Panc1 (cell line): Measurements from ENCODE around the gene LHPP. TPM values are rescaled to one million over a fixed set of nuclear protein-coding genes. Genes with fewer than 3 reads are reported as not detected.

ENCODE experiments used
- ATAC-seq: fragments of 200-7000 bp; cut with Tn5 transposase; 2 replicates; pipeline ENCODE4 v1.9.1; 2020; ENCODE audit warnings: mild to moderate bottlenecking, moderate library complexity
- BruUV-seq: library from RNA; stranded (reverse); fragments of 400-500 nt; replicated peaks from 2 replicates; lab custom pipeline; 2021; lab: Mats Ljungman, UMichigan
- CTCF ChIA-PET: fragments of 300-600 bp; sonication (Branson Sonifier 250); formaldehyde crosslinking; loops from one replicate; lab custom pipeline; 2022; ENCODE audit warnings: antibody characterized with exemption; lab: Charles Lee
- POLR2A ChIA-PET: fragments of 300-600 bp; sonication (Branson Sonifier 250); formaldehyde crosslinking; loops from one replicate; lab custom pipeline; 2022; ENCODE audit warnings: antibody characterized with exemption; lab: Charles Lee
- DNase-seq: peaks from one replicate; pipeline ENCODE4 v3.0.0-alpha.2; 2010; ENCODE audit warnings: low read depth, low spot score
- H3K27ac ChIP-seq: 2 replicates; pipeline ENCODE4 v1.5.1; 2011; ENCODE audit warnings: mild to moderate bottlenecking, low read length, inconsistent platforms
- H3K27me3 ChIP-seq: fragments of 200-500 bp; sonication (Bioruptor generic); 2 replicates; pipeline ENCODE4 v1.6.0; 2014; ENCODE audit warnings: low read length, inconsistent platforms; ENCODE audit not compliant: control insufficient read depth, insufficient read depth
- H3K36me3 ChIP-seq: fragments of 200-500 bp; sonication (Bioruptor generic); 2 replicates; pipeline ENCODE4 v1.5.1; 2014; ENCODE audit warnings: inconsistent platforms, mild to moderate bottlenecking, low read length, moderate library complexity; ENCODE audit not compliant: control insufficient read depth, insufficient read depth
- H3K4me1 ChIP-seq: 2 replicates; pipeline ENCODE4 v1.5.1; 2011; ENCODE audit warnings: inconsistent platforms, mild to moderate bottlenecking, low read length, moderate library complexity; ENCODE audit not compliant: control insufficient read depth, insufficient read depth
- H3K4me3 ChIP-seq, 2 experiments: 2 replicates each; pipeline ENCODE4 v1.5.1; 2011 to 2012; ENCODE audit warnings: low read depth in 2 of 2, low read length in 2 of 2, mild to moderate bottlenecking in 2 of 2, inconsistent platforms in 1 of 2, moderate library complexity in 1 of 2
- H3K9me3 ChIP-seq: fragments of 200-500 bp; sonication (Bioruptor generic); 2 replicates; pipeline ENCODE4 v1.5.1; 2014; ENCODE audit warnings: low read depth, mild to moderate bottlenecking, inconsistent platforms, low read length, moderate library complexity; ENCODE audit not compliant: control insufficient read depth, insufficient read depth
- POLR2AphosphoS5 ChIP-seq: IDR thresholded peaks from 2 replicates; pipeline ENCODE4 v1.6.1; 2012; ENCODE audit warnings: mild to moderate bottlenecking, low read depth, low read length, moderate library complexity
- REST ChIP-seq, 2 experiments: IDR thresholded peaks; 2 replicates each; pipeline ENCODE4 v1.6.1; 2011 to 2012; ENCODE audit warnings: low read depth in 2 of 2, control low read depth in 1 of 2, low read length in 1 of 2, mild to moderate bottlenecking in 1 of 2, moderate library complexity in 1 of 2; ENCODE audit not compliant: insufficient read depth in 1 of 2
- SIN3A ChIP-seq: IDR thresholded peaks from 2 replicates; pipeline ENCODE4 v1.6.1; 2012; ENCODE audit warnings: low read depth, mild to moderate bottlenecking, low read length, moderate library complexity, borderline replicate concordance; ENCODE audit not compliant: insufficient read depth
- TCF7L2 ChIP-seq: IDR thresholded peaks from 2 replicates; pipeline ENCODE4 v1.6.1; 2011; ENCODE audit warnings: mild to moderate bottlenecking, low read depth, low read length, inconsistent platforms
- in situ Hi-C: cut with HindIII; loops from 2 replicates; pipeline ENCODE4 v1.10.0; 2016; ENCODE audit warnings: low sequenced_read_pairs, low pct_unique_long_range_greater_than_20kb
- intact Hi-C: fragments of 100-400 bp; cut with micrococcal nuclease; formaldehyde crosslinking; loops from one replicate; pipeline ENCODE4 v1.10.0; 2022; ENCODE audit not compliant: unreplicated experiment
- total RNA-seq: library from RNA; stranded (reverse); gene quantifications from one replicate; pipeline ENCODE4 v1.2.1, GENCODE V29; 2021; ENCODE audit not compliant: unreplicated experiment
- TF ChIP-seq, protein P1 (sequence below): fragments of 450-650 bp; IDR thresholded peaks from 2 replicates; pipeline ENCODE4 v1.5.1; 2017; ENCODE audit warnings: mild to moderate bottlenecking

LHPP gene
- total RNA-seq, 1 experiment from 2014 or later, result 15.0 TPM

- CTCF ChIA-PET, result interaction anchor here (0.6 to 1.6 kb wide), 3 partner anchors 71 to 237 kb away, joined by 3 to 6 read pairs (median 3); no protein-coding TSS in a partner anchor
- Histone ChIP-seq H3K9me3 (no peaks in the 10 kb centered on the region), H3K36me3 (no peaks in the 10 kb centered on the region), H3K27ac (no peak overlapping the region), H3K4me1 (no peaks in the 10 kb centered on the region), H3K4me3 (no peak overlapping the region), H3K27me3 (no peaks in the 10 kb centered on the region)
- DNase-seq (no peak), ATAC-seq (no peak)
- in situ Hi-C loops (no loop called here), intact Hi-C loops (loop anchor here (10.0 kb wide), 1 partner anchor 286 kb away; no protein-coding TSS in a partner anchor)
- BruUV-seq, result no TSS peak
- POLR2A ChIA-PET, result no interaction called here
- TF ChIP-seq POLR2AphosphoS5 (no peak), TCF7L2 (no peak), SIN3A (no peak), REST (IDR thresholded peaks at IDR 0.05; ENCODE audit: insufficient read depth in 1 of 2, low read depth in 2 of 2, low read length in 1 of 2) (no peak)
- TF ChIP-seq, protein P1, sequence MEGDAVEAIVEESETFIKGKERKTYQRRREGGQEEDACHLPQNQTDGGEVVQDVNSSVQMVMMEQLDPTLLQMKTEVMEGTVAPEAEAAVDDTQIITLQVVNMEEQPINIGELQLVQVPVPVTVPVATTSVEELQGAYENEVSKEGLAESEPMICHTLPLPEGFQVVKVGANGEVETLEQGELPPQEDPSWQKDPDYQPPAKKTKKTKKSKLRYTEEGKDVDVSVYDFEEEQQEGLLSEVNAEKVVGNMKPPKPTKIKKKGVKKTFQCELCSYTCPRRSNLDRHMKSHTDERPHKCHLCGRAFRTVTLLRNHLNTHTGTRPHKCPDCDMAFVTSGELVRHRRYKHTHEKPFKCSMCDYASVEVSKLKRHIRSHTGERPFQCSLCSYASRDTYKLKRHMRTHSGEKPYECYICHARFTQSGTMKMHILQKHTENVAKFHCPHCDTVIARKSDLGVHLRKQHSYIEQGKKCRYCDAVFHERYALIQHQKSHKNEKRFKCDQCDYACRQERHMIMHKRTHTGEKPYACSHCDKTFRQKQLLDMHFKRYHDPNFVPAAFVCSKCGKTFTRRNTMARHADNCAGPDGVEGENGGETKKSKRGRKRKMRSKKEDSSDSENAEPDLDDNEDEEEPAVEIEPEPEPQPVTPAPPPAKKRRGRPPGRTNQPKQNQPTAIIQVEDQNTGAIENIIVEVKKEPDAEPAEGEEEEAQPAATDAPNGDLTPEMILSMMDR, result no peak
Observed at GRCh38 chr10:124538706-124539105, 77.1 kb downstream of the LHPP start.

GRCh38 chr10:124539935-124540641 is 78.5 kb downstream of the LHPP start:
- H3K27ac ChIP-seq, result no peak overlapping the region
- H3K4me1 ChIP-seq, result no peaks in the 10 kb centered on the region
- TF ChIP-seq TCF7L2, result no peak
- TF ChIP-seq, protein P1, result peak; percentile 96
- H3K36me3 ChIP-seq, result no peaks in the 10 kb centered on the region
- no peak overlapping the region for H3K4me3 ChIP-seq
- in situ Hi-C loops (no loop called here), intact Hi-C loops (loop anchor here (2.0 to 10.0 kb wide), 2 partner anchors 201 to 285 kb away; no protein-coding TSS in a partner anchor)
- ChIA-PET POLR2A (no interaction called here), CTCF (interaction anchor here (0.6 to 1.9 kb wide), 4 partner anchors 25 to 205 kb away, joined by 3 to 9 read pairs (median 4); partner anchors contain the start of gene LHPP)
- H3K9me3 ChIP-seq, result no peaks in the 10 kb centered on the region
- ATAC-seq, result peak; percentile 75
- H3K27me3 ChIP-seq, result no peaks in the 10 kb centered on the region
- DNase-seq, result no peak
- BruUV-seq, result no TSS peak
